ENCODE measurements around the gene RHOF.

GRCh38 chr12:121793838-121794533 is 498 bp upstream of the RHOF start:
- TF ChIP-seq CTCF (IDR thresholded peaks at IDR 0.05) = peak; percentile 98 to 100 (median 100)
- peak; percentile 34 for TF ChIP-seq POLR2A (IDR thresholded peaks at IDR 0.05)
- no peak for TF ChIP-seq EP300 (IDR thresholded peaks at IDR 0.05)
